HFFc6 (cell line): Measurements from ENCODE around the gene AK2. TPM values are rescaled to one million over a fixed set of nuclear protein-coding genes. Genes with fewer than 3 reads are reported as not detected.

Source experiments
- DNase-seq: peaks from one replicate; pipeline ENCODE4 v3.0.0-alpha.2; 2018
- H3K27ac Mint-ChIP-seq: 2 replicates; pipeline ENCODE4 v1.8.0; 2020; ENCODE audit warnings: mild to moderate bottlenecking, mixed read lengths
- H3K27me3 Mint-ChIP-seq: 2 replicates; pipeline ENCODE4 v1.8.0; 2021; ENCODE audit warnings: mild to moderate bottlenecking, moderate library complexity, mixed read lengths; ENCODE audit not compliant: insufficient read depth
- H3K36me3 Mint-ChIP-seq: 2 replicates; pipeline ENCODE4 v1.8.0; 2021; ENCODE audit warnings: low read depth, mixed read lengths
- H3K4me1 Mint-ChIP-seq: 2 replicates; pipeline ENCODE4 v1.8.0; 2020; ENCODE audit warnings: low read depth, mixed read lengths
- H3K4me3 Mint-ChIP-seq: 2 replicates; pipeline ENCODE4 v1.8.0; 2020; ENCODE audit warnings: mild to moderate bottlenecking, moderate library complexity, mixed read lengths
- H3K9me3 Mint-ChIP-seq: 2 replicates; pipeline ENCODE4 v1.8.0; 2020; ENCODE audit warnings: mild to moderate bottlenecking, mixed read lengths
- CTCF ChIP-seq: fragments of 200-600 bp; sonication (generic); IDR thresholded peaks from 2 replicates; pipeline ENCODE4 v1.5.0; 2021; ENCODE audit warnings: antibody characterized with exemption, mild to moderate bottlenecking
- total RNA-seq, 6 experiments: library from RNA; stranded (reverse); fragmentation: NEBNext Ultra II Directional; extraction: Animal tissue kit (Norgen Biotek cat#: 25700); gene quantifications; 2 replicates in 1 of 6; 3 replicates in 5 of 6; pipeline ENCODE4 v1.2.3, GENCODE V29; 2021

The AK2 gene
- total RNA-seq, 6 experiments from 2014 or later: 160 to 173 (median 168) TPM

DNA sequence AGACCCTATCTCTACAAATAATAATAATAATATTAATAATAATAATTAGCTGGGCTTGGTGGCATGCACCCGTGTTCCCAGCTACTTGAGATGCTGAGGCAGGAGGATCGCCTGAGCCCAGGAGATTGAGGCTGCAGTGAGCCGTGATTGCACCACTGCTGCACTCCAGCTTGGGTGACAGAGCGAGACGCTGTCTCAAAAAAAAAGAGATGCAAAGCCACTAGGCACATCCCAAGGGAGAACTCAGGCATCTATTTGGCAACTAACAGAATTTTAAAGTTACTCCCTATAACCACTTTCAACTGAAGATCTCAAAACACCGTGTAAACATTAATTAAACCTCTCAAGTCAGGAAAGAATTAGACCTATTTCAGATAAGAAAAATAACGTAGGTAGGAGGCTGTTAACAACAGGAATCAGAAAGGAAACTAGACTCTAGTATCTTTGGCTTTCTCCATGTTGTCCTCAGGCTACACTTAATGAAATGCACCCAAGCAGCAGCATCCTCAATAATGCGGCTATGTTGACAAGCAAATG, 75.8 kb downstream of the AK2 start:
- Mint-ChIP-seq H3K27me3 (no peaks in the 10 kb centered on the region; the same call in none of the 2 replicates), H3K36me3 (no peaks in the 10 kb centered on the region), H3K4me3 (no peak overlapping the region; the same call in 1 of the 2 replicates), H3K9me3 (no peaks in the 10 kb centered on the region), H3K4me1 (peaks cover 22% of the 10 kb centered on the region), H3K27ac (no peak overlapping the region)
- no peak for TF ChIP-seq CTCF
- DNase-seq: no peak

DNA sequence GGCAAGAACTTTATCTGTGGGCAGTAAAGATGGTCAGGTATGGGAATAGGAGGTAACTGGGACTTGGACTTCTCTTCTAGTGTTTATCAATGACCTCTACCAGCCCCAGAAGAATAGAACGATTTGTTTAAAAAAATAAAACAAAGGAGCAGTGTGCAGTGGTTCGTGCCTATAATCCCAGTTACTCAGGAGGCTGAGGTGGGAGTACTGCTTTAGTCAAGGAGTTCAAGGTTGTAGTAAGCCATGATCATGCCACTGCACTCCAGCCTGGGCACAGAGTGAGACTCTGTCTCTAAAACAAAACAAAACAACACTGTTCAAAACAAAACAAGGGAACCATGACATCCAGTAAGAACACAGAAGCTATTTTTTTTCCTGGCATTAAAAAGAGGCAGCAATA, 76.3 kb downstream of the AK2 start:
- peaks cover 22% of the 10 kb centered on the region for H3K4me1 Mint-ChIP-seq
- H3K9me3 Mint-ChIP-seq: no peaks in the 10 kb centered on the region
- TF ChIP-seq CTCF: no peak

DNA sequence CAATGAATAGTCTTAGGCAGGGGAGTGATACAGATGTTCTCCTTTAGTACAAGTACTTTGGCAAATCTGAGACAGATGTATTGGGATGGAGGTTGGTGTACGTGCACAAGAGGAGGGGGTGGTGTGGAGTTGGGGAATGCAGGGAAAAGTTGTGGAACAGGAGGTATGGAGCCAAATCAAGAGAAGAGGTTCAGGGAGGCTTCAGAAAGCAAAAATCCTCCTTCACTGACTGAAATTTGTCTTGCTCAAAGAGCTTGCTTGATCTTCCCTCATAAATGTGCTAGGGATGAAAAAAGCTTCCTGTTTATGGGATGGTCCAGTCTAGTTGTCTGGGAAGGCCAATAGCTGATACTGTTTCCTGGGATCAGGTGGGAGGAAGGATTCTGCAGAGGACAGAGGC, 77.9 kb downstream of the AK2 start:
- Mint-ChIP-seq H3K4me1 (peaks cover 27% of the 10 kb centered on the region), H3K36me3 (no peaks in the 10 kb centered on the region), H3K27ac (no peak overlapping the region), H3K27me3 (no peaks in the 10 kb centered on the region; the same call in none of the 2 replicates), H3K9me3 (no peaks in the 10 kb centered on the region), H3K4me3 (no peak overlapping the region)
- no peak for TF ChIP-seq CTCF
- DNase-seq: no peak

More for the DNA sequence above, 76.3 kb downstream of the AK2 start:
- no peaks in the 10 kb centered on the region for H3K36me3 Mint-ChIP-seq
- no peaks in the 10 kb centered on the region; the same call in none of the 2 replicates for H3K27me3 Mint-ChIP-seq
- no peak overlapping the region for H3K4me3 Mint-ChIP-seq
- no peak for DNase-seq
- no peak overlapping the region for H3K27ac Mint-ChIP-seq

Other genes with a start within 250 kb of the AK2 start
- 100 to 1,000 TPM in 4 of 6 experiments, 10 to 100 TPM in 2; 92.5 to 122 (median 107) TPM for gene YARS1, start 219.5 kb downstream of the AK2 start, total RNA-seq
- gene S100PBP, start 219.2 kb downstream of the AK2 start, total RNA-seq: 10 to 100 TPM; 20.0 to 24.9 (median 21.6) TPM
- gene FNDC5, start 166.0 kb downstream of the AK2 start, total RNA-seq: under 1 TPM; 0.28 to 0.90 (median 0.58) TPM
- gene HPCA, start 150.4 kb downstream of the AK2 start, total RNA-seq: under 1 TPM in 1 of 6 experiments, not detected in 5; 0.23 TPM
- 10 to 100 TPM; 23.4 to 31.4 (median 25.8) TPM for gene TMEM54, start 135.5 kb downstream of the AK2 start, total RNA-seq
- 10 to 100 TPM in 3 of 6 experiments, 1 to 10 TPM in 3; 9.4 to 10.6 (median 9.9) TPM for gene RNF19B, start 72.1 kb downstream of the AK2 start, total RNA-seq
- 1 to 10 TPM; 2.4 to 3.7 (median 3.1) TPM for gene AZIN2, start 44.3 kb upstream of the AK2 start, total RNA-seq
- gene TRIM62, start 145.2 kb upstream of the AK2 start, total RNA-seq: 1 to 10 TPM; 6.2 to 7.9 (median 7.1) TPM
- gene ZNF362, start 219.6 kb upstream of the AK2 start, total RNA-seq: 10 to 100 TPM; 15.3 to 19.6 (median 17.0) TPM